Measurements from ENCODE around the gene PLCXD3.

PLCXD3 gene

GRCh38 chr5:41542183-41542582, 31.8 kb upstream of the PLCXD3 start:
- TF ChIP-seq REST (IDR thresholded peaks at IDR 0.05; ENCODE audit: insufficient replicate concordance, low read depth) (no peak), SPI1 (IDR thresholded peaks at IDR 0.05; ENCODE audit: borderline replicate concordance, low read depth) (no peak), GABPA (IDR thresholded peaks at IDR 0.05; ENCODE audit: low read depth) (no peak), POLR2AphosphoS5 (IDR thresholded peaks at IDR 0.05; ENCODE audit: low read depth) (no peak)
- TF ChIP-seq, protein P1, sequence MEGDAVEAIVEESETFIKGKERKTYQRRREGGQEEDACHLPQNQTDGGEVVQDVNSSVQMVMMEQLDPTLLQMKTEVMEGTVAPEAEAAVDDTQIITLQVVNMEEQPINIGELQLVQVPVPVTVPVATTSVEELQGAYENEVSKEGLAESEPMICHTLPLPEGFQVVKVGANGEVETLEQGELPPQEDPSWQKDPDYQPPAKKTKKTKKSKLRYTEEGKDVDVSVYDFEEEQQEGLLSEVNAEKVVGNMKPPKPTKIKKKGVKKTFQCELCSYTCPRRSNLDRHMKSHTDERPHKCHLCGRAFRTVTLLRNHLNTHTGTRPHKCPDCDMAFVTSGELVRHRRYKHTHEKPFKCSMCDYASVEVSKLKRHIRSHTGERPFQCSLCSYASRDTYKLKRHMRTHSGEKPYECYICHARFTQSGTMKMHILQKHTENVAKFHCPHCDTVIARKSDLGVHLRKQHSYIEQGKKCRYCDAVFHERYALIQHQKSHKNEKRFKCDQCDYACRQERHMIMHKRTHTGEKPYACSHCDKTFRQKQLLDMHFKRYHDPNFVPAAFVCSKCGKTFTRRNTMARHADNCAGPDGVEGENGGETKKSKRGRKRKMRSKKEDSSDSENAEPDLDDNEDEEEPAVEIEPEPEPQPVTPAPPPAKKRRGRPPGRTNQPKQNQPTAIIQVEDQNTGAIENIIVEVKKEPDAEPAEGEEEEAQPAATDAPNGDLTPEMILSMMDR (IDR thresholded peaks at IDR 0.05; ENCODE audit: insufficient read depth, low read length): no peak
- no peak overlapping the region for H3K27ac ChIP-seq (replicated peaks)
- no peaks in the 10 kb centered on the region for H3K27me3 ChIP-seq (ENCODE audit: insufficient read depth, poor library complexity, severe bottlenecking)
- no peak for DNase-seq (ENCODE audit: low read depth in 1 of 2, low spot score in 1 of 2)
- H3K4me3 ChIP-seq (replicated peaks; ENCODE audit: insufficient read depth, low read length): no peak overlapping the region

DNA sequence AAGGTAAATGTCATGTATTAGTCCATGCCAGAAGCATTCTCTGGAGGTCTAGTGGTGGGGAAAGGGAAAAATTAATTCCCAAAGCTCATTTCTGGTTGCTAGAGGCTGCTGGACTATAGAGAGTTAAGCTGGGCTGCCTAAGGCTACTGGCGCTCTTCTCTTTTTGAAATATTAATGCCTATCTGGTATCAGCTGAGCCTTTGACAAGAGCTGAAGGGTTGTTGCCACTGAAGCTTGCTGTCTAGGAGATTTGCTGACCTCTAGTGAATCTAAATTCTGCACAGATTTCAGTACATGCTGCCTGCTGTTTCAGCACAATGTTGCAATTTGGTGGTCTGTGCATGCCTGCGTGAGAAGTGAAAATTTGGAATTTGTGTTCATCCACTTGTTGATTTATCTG, 29.1 kb upstream of the PLCXD3 start:
- H3K4me3 ChIP-seq (replicated peaks; ENCODE audit: insufficient read depth, low read length): no peak overlapping the region
- no peaks in the 10 kb centered on the region for H3K27me3 ChIP-seq (ENCODE audit: insufficient read depth, poor library complexity, severe bottlenecking)
- DNase-seq (ENCODE audit: low read depth in 1 of 2, low spot score in 1 of 2): no peak
- TF ChIP-seq, protein P1 (IDR thresholded peaks at IDR 0.05; ENCODE audit: insufficient read depth, low read length): no peak
- TF ChIP-seq SPI1 (IDR thresholded peaks at IDR 0.05; ENCODE audit: borderline replicate concordance, low read depth): no peak
- TF ChIP-seq REST (IDR thresholded peaks at IDR 0.05; ENCODE audit: insufficient replicate concordance, low read depth): no peak
- TF ChIP-seq GABPA (IDR thresholded peaks at IDR 0.05; ENCODE audit: low read depth): no peak
- no peak for TF ChIP-seq POLR2AphosphoS5 (IDR thresholded peaks at IDR 0.05; ENCODE audit: low read depth)
- H3K27ac ChIP-seq (replicated peaks): no peak overlapping the region

DNA sequence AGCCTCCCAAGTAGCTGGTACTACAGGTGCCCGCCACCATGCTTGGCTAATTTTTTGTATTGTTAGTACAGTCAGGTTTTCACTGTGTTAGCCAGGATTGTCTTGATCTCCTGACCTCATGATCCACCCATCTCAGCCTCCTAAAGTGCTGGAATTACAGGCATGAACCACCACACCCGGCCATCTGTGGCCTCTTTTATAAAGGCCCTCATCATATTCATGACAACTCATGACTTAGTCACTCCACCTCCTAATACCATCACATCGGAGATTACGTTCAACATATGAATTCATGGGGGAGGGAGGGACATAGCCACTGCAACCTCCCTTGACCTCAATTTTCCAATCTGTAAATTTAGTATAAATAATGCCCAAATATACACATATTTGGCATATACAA, 27.2 kb upstream of the PLCXD3 start:
- H3K27ac ChIP-seq (replicated peaks): no peak overlapping the region
- DNase-seq (ENCODE audit: low read depth in 1 of 2, low spot score in 1 of 2): no peak
- no peaks in the 10 kb centered on the region for H3K27me3 ChIP-seq (ENCODE audit: insufficient read depth, poor library complexity, severe bottlenecking)
- no peak overlapping the region for H3K4me3 ChIP-seq (replicated peaks; ENCODE audit: insufficient read depth, low read length)
- TF ChIP-seq GABPA (IDR thresholded peaks at IDR 0.05; ENCODE audit: low read depth): no peak
- TF ChIP-seq, protein P1 (IDR thresholded peaks at IDR 0.05; ENCODE audit: insufficient read depth, low read length): no peak
- TF ChIP-seq REST (IDR thresholded peaks at IDR 0.05; ENCODE audit: insufficient replicate concordance, low read depth): no peak
- no peak for TF ChIP-seq SPI1 (IDR thresholded peaks at IDR 0.05; ENCODE audit: borderline replicate concordance, low read depth)
- no peak for TF ChIP-seq POLR2AphosphoS5 (IDR thresholded peaks at IDR 0.05; ENCODE audit: low read depth)

Measured in HL-60 (cell line).